Stimulated activated memory B cell treated with anti-CD40 and anti-IgM and Interleukin-4, amounts not matched to agents 10 μg/mL and 1 μg/mL and 100 μg/mL, for 72 hours (primary cell): Measurements from ENCODE around the gene SCCPDH.
"Not testable (repeated sequence)": the region's sequence is repeated elsewhere in the genome, so short reads cannot be mapped to it uniquely, and the experiment has no call there.

Experiments used
- ATAC-seq: fragments of 150-1000 bp; cut with Tn5 transposase; 2 replicates; pipeline ENCODE4 v1.10.0; 2021
- H3K27ac Mint-ChIP-seq: one replicate; pipeline ENCODE4 v1.8.0; 2022; ENCODE audit warnings: mild to moderate bottlenecking, mixed read lengths
- H3K27me3 Mint-ChIP-seq: one replicate; pipeline ENCODE4 v1.8.0; 2022; ENCODE audit warnings: mixed read lengths
- H3K36me3 Mint-ChIP-seq: one replicate; pipeline ENCODE4 v1.8.0; 2022; ENCODE audit warnings: mixed read lengths
- H3K4me1 Mint-ChIP-seq: one replicate; pipeline ENCODE4 v1.8.0; 2022; ENCODE audit warnings: mixed read lengths
- H3K4me3 Mint-ChIP-seq: one replicate; pipeline ENCODE4 v1.8.0; 2022; ENCODE audit warnings: mild to moderate bottlenecking, moderate library complexity, mixed read lengths
- H3K9me3 Mint-ChIP-seq: one replicate; pipeline ENCODE4 v1.8.0; 2022; ENCODE audit warnings: mixed read lengths

The SCCPDH gene

DNA sequence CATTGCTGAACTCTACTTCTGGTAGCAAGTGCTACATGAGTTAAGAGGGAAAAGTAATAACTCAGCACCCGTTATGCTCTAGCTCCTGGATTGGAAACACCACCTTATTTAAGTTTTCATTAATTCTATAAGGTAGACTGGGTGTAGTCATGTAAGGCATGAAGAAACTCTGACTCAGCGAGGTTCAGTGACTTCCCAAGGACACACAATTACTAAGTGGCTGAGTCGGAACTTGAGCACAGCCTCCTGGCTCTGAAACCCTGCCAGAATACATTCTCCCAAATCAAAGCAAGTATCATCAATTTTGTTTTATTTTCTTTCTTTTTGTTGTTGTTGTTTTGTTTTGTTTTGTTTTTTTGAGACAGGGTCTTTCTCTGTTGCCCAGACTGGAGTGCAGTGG lies 29.1 kb upstream of the SCCPDH start:
- no peak for ATAC-seq
- H3K27ac Mint-ChIP-seq: no peak overlapping the region
- no peaks in the 10 kb centered on the region for H3K36me3 Mint-ChIP-seq
- peaks cover 18% of the 10 kb centered on the region for H3K4me1 Mint-ChIP-seq
- H3K4me3 Mint-ChIP-seq: no peak overlapping the region
- no peaks in the 10 kb centered on the region for H3K27me3 Mint-ChIP-seq
- H3K9me3 Mint-ChIP-seq: peaks cover 8% of the 10 kb centered on the region

DNA sequence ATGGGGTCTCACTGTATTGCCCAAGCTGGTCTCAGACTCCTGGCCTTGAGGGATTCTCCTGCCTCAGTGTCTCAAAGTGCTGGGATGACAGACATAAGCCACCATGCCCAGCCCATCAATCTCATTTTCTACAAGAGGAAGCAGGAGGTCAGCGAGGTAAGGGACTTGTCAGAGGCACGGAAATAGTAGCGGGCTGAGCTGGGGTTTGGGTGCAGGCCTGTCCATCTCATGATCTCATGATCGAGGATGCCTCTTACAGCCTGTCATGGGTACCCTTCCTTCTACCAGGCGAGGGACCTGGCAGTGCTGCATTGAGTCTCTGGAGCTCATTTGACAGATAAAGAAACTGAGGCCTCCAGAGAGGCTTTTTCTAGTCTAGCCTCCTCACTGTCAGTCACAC lies 28.5 kb upstream of the SCCPDH start:
- H3K27ac Mint-ChIP-seq: no peak overlapping the region
- H3K4me3 Mint-ChIP-seq: no peak overlapping the region
- peaks cover 8% of the 10 kb centered on the region for H3K9me3 Mint-ChIP-seq
- no peaks in the 10 kb centered on the region for H3K27me3 Mint-ChIP-seq
- ATAC-seq: no peak
- H3K36me3 Mint-ChIP-seq: no peaks in the 10 kb centered on the region
- H3K4me1 Mint-ChIP-seq: peaks cover 18% of the 10 kb centered on the region

DNA sequence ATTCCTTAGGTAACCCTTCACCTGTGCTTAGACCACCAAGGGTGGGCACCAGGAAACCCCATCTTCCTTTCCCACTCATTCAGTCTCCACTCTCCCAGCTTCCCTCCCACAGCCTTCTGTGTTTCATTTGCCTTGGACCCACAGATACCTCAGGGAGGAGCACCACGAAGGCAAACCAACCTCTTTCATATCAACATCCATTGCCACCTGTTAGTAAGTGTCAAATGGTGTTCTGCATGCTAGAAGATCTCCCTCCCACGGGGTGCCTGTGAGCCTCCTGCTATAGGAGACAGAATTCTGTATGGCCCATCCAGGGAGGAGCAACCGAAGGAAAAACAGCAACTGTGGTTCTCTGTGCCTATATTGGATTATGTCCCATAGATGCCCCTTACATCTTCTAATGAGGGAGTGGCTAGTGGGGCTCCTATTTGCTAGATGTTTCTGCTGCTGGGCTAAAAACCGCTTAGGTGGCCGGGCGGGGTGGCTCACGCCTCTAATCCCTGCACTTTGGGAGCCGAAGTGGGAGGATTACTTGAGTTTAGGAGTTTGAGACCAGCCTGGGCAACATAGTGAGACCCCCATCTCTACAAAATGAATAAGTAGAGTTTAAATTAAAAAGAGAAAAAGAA lies 25.6 kb upstream of the SCCPDH start:
- H3K36me3 Mint-ChIP-seq: no peaks in the 10 kb centered on the region
- peaks cover under 1% of the 10 kb centered on the region for H3K27me3 Mint-ChIP-seq
- peak overlapping the region; percentile 43 for H3K27ac Mint-ChIP-seq
- H3K4me1 Mint-ChIP-seq: peaks cover 18% of the 10 kb centered on the region
- H3K9me3 Mint-ChIP-seq: peaks cover 5% of the 10 kb centered on the region
- H3K4me3 Mint-ChIP-seq: peak overlapping the region; percentile 58
- ATAC-seq: no peak

DNA sequence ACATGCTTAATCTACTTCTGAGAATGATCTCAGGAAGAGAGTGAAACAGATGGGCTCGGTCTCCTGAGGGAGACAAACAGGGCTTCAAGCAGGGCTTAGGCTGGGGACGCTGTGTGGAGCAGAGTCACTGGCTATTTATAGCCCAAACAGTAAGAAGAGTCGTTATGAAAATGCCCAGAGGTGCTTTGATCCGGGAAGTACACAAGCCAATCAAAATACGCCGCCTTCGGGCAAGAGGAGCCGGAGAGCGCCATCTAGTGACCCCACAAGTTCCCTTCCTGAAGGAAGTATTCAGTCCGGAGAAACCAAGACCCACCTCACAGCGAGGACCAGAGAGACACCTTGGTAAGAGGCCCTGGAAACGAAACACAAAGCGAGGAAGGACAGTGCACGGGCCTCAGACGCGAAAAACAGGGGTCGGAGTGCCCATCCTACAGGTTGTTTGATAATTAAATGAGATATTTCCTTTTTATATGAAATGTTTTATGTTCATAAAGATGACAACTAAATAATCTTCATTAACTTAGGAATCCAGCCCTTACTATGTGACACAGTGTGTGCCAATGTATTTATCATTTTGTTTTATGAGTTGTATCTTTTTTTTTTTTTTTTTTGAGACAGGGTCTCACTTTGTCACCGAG lies 25.0 kb upstream of the SCCPDH start:
- Mint-ChIP-seq H3K27ac (peak overlapping the region; percentile 43), H3K36me3 (no peaks in the 10 kb centered on the region), H3K4me1 (peaks cover 18% of the 10 kb centered on the region), H3K27me3 (peaks cover 7% of the 10 kb centered on the region), H3K9me3 (peaks cover 5% of the 10 kb centered on the region), H3K4me3 (peak overlapping the region; percentile 58)
- ATAC-seq: peak; percentile 92

DNA sequence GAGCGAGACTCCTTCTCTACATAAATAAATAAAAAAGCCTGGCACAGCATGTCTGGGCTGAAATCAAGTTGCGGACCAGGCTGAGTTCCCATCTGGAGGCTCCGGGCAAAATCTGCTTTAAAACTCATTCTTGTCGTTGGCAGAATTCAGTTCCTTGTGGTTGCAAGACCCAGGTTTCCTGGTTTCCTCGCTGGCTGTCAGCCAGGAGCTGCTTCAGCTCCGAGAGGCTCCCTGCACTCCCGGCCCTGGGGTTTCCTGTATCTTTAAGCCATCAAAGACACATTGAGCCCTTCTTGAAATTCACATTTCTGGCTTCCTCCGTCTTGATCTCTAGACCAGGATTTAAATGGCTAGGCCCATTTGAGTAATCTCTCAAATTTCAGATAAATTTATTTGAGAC lies 20.6 kb upstream of the SCCPDH start:
- Mint-ChIP-seq H3K4me3 (no peak overlapping the region), H3K36me3 (no peaks in the 10 kb centered on the region), H3K27me3 (peaks cover 15% of the 10 kb centered on the region), H3K27ac (no peak overlapping the region), H3K9me3 (no peaks in the 10 kb centered on the region), H3K4me1 (peaks cover 10% of the 10 kb centered on the region)
- no peak for ATAC-seq

DNA sequence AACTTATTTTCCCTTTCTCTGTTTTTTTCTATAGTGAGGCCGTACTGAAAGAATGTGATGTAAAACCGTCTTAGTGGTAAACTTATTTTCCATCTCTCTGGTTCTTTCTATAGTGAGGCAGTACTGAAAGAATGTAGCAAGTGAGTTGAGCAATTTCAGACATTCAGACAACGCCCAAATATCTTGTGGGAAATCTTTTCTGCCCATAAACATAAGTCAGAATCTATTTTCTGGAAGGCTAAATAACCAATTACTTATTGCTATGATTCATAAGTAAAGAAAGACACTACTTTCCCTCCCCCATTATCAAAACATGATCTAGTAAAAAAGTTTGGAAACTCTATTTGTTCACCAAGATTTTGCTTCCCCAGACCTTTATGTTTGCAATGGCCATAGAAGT lies 18.8 kb upstream of the SCCPDH start:
- Mint-ChIP-seq H3K4me3 (no peak overlapping the region), H3K27me3 (peaks cover 15% of the 10 kb centered on the region), H3K36me3 (peaks cover 5% of the 10 kb centered on the region), H3K4me1 (no peaks in the 10 kb centered on the region), H3K9me3 (peaks cover 5% of the 10 kb centered on the region), H3K27ac (no peak overlapping the region)
- no peak for ATAC-seq

DNA sequence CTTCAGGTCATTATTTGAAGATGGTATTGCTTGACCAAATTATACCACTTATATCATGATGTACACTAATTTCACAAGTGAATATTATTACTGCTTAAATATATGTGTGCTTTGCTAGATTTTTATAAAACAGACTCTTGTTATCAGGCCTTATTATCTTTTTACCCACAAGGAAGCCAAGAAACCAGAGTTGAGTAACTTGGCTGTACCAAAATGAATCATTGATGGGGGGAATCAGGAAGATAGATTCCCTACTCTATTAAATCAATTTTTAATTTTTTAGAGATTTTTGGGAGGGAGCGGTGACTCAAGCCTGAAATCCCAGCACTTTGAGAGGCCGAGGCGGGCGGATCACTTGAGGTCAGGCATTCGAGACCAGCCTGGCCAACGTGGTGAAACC lies 16.0 kb upstream of the SCCPDH start:
- no peak for ATAC-seq

DNA sequence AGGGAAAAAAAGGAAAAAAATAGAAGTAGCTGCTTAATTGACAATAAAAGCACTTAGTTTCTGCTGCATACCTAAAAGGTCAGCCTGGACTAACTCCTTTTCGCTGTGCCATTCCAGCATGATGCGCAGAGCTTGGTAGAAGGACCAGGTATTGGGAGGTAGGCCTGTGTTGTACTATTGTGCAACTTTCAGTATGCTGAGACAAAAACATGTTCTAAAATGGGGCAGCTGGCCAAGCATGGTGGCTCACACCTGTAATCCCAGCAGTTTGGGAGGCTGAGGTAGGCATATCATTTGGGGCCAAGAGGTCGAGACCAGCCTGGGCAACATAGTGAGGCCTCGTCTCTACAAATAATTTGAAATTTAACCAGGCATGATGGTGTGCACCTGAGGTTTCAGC lies 15.0 kb upstream of the SCCPDH start:
- peaks cover 20% of the 10 kb centered on the region for H3K27me3 Mint-ChIP-seq
- H3K4me1 Mint-ChIP-seq: no peaks in the 10 kb centered on the region
- ATAC-seq: no peak
- H3K27ac Mint-ChIP-seq: no peak overlapping the region
- H3K9me3 Mint-ChIP-seq: peaks cover 8% of the 10 kb centered on the region
- H3K4me3 Mint-ChIP-seq: no peak overlapping the region
- H3K36me3 Mint-ChIP-seq: peaks cover 5% of the 10 kb centered on the region

More for the DNA sequence above, 16.0 kb upstream of the SCCPDH start:
- peaks cover 27% of the 10 kb centered on the region for H3K27me3 Mint-ChIP-seq
- H3K36me3 Mint-ChIP-seq: peaks cover 5% of the 10 kb centered on the region
- H3K27ac Mint-ChIP-seq: no peak overlapping the region
- peaks cover 8% of the 10 kb centered on the region for H3K9me3 Mint-ChIP-seq
- H3K4me1 Mint-ChIP-seq: no peaks in the 10 kb centered on the region
- H3K4me3 Mint-ChIP-seq: no peak overlapping the region

DNA sequence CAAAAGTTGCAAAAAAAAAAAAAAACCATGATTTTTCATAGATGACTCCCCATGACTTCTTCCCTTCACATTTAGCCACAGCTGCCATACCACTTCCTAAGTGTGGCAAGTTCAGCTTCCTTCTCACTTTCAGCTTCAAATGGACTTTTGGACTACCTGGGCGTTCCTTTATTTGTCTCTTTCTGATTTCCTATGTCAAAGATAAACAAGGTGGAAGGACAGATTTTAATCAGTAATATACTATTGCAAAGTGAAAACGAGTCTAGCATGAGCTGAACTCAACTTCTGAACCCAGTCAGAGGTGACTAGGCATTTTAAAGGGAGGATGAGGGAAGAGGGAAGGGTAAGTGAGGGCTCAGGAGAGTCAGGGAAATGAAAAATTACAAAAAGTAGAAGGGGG lies 14.4 kb upstream of the SCCPDH start:
- Mint-ChIP-seq H3K27ac (no peak overlapping the region), H3K4me1 (no peaks in the 10 kb centered on the region), H3K36me3 (peaks cover 5% of the 10 kb centered on the region), H3K9me3 (peaks cover 8% of the 10 kb centered on the region), H3K27me3 (peaks cover 15% of the 10 kb centered on the region), H3K4me3 (no peak overlapping the region)
- ATAC-seq: no peak

DNA sequence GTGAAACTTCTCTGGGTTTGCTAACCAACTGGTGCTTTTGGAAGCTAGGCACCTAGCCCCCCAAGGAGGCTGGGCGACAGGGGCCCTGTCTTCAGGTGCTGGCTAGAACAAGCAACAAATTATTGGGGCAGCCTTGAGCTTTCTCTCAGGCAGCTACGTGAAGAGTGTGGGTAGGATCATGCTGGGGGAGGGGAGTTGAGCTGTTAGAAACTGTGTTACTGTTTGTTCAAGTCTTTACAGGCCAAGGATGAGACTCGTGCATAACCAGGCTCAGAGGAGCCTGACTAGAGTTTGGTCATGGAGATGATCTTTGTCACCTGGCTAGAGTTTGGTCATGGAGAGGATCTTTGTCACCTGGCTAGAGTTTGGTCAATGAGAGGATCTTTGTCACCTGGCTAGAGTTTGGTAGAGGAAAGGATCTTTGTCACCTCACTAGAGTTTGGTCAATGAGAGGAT lies 12.6 kb upstream of the SCCPDH start:
- H3K27ac Mint-ChIP-seq: no peak overlapping the region

DNA sequence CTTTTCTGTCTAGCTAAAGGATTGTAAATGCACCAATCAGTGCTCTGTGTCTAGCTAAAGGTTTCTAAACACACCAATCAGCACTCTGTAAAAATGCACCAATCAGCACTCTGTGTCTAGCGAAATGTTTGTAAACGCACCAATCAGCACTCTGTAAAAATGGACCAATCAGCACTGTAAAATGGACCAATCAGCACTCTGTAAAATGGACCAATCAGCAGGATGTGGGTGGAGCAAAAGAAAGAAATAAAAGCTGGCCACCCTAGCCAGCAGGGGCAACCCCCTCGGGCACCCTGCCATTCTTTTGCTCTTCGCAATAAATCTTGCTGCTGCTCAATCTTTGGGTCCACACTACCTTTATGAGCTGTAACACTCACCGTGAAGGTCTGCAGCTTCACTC lies 11.8 kb upstream of the SCCPDH start:
- not testable (repeated sequence) for H3K9me3 Mint-ChIP-seq, H3K4me3 Mint-ChIP-seq, ATAC-seq, H3K4me1 Mint-ChIP-seq, H3K36me3 Mint-ChIP-seq, H3K27ac Mint-ChIP-seq
- H3K27me3 Mint-ChIP-seq: peaks cover 23% of the 10 kb centered on the region

More for the DNA sequence above, 12.6 kb upstream of the SCCPDH start:
- Mint-ChIP-seq H3K27me3 (peaks cover 23% of the 10 kb centered on the region), H3K9me3 (peaks cover 8% of the 10 kb centered on the region), H3K4me3 (no peak overlapping the region), H3K36me3 (peaks cover 5% of the 10 kb centered on the region), H3K4me1 (no peaks in the 10 kb centered on the region)
- no peak for ATAC-seq

DNA sequence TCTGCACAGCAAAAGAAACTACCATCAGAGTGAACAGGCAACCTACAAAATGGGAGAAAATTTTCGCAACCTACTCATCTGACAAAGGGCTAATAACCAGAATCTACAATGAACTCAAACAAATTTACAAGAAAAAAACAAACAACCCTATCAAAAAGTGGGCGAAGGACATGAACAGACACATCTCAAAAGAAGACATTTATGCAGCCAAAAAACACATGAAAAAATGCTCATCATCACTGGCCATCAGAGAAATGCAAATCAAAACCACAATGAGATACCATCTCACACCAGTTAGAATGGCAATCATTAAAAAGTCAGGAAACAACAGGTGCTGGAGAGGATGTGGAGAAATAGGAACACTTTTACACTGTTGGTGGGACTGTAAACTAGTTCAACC lies 4.8 kb upstream of the SCCPDH start:
- H3K27ac Mint-ChIP-seq, H3K36me3 Mint-ChIP-seq, H3K9me3 Mint-ChIP-seq, ATAC-seq, H3K4me3 Mint-ChIP-seq, H3K4me1 Mint-ChIP-seq: not testable (repeated sequence)
- peaks cover 12% of the 10 kb centered on the region for H3K27me3 Mint-ChIP-seq

DNA sequence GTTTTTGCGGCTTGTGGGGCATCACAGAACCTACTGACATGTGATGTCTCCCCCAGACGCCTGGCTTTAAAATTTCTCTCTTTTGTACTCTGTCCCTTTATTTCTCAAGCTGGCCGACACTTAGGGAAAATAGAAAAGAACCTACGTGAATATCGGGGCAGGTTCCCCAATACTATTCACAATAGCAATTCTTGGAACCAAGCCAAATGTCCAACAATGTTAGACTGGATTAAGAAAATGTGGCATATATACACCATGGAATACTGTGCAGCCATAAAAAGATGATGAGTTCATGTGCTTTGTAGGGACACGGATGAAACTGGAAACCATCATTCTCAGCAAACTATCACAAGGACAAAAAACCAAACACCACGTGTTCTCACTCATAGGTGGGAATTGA lies 3.4 kb upstream of the SCCPDH start:
- H3K9me3 Mint-ChIP-seq, H3K27ac Mint-ChIP-seq, H3K36me3 Mint-ChIP-seq, ATAC-seq, H3K4me3 Mint-ChIP-seq, H3K27me3 Mint-ChIP-seq: not testable (repeated sequence)
- H3K4me1 Mint-ChIP-seq: peaks cover 13% of the 10 kb centered on the region

DNA sequence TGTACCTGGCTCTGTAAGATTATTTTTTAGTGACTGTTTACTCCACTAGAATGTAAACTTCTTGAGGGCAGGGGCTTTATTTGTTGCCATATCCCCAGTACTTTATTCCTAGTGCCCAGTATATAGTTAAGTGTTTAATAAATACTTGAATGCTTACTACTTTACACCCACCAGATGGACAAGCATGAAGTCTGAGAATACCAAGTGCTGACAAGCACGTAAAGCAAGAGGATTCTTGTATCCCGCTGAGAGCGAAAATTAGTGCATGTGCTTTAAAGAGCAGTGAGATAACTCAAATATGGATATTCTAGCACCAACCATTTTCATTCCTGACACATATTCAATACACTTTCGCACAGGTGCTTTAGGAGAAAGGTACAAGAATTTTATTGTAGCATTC lies 1.5 kb upstream of the SCCPDH start:
- Mint-ChIP-seq H3K4me1 (peaks cover 13% of the 10 kb centered on the region), H3K27me3 (no peaks in the 10 kb centered on the region), H3K4me3 (no peak overlapping the region), H3K27ac (no peak overlapping the region), H3K9me3 (peaks cover 11% of the 10 kb centered on the region), H3K36me3 (peaks cover 10% of the 10 kb centered on the region)
- ATAC-seq: no peak

DNA sequence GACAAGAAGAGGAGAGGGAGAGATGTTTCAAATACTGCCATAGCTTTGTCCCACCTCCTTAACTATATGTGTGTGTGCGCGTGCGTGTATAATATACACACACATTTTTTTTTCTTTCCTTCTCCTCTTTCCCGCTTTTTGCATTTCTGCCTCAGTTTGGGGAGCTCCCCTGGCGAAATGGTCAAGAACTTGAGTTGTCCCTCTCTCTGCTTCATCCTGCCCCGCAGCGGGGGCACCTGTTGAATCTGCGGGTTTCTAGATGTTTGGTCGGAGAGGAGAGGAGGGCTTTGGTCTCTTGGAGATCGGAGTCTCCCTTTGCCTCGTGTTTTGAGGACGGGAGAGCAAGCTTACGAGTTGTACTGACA lies 504 bp downstream of the SCCPDH start:
- Mint-ChIP-seq H3K9me3 (peaks cover 17% of the 10 kb centered on the region), H3K27ac (peak overlapping the region; percentile 71), H3K4me3 (peak overlapping the region; percentile 92), H3K36me3 (peaks cover 30% of the 10 kb centered on the region), H3K4me1 (peaks cover 13% of the 10 kb centered on the region), H3K27me3 (no peaks in the 10 kb centered on the region)
- no peak for ATAC-seq

DNA sequence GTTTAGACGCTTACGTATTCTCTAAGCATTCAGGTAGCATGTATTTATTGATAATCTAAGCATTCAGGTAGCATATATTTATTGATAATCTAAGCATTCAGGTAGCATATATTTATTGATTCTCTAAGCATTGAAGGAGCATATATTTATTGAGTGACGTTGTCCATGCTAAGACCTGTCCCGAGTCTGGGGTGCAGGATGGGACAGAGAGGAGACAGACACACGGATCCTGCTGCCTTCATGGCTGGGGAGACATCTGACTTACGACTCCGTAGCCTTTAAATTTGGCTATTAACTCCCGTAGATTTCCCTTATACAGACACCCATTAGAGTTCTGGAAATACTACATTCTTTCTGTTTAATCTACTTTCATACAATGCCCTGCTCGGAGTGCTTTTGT lies 982 bp downstream of the SCCPDH start:
- Mint-ChIP-seq H3K4me1 (peaks cover 13% of the 10 kb centered on the region), H3K36me3 (peaks cover 35% of the 10 kb centered on the region), H3K27ac (peak overlapping the region; percentile 71), H3K27me3 (no peaks in the 10 kb centered on the region), H3K9me3 (peaks cover 20% of the 10 kb centered on the region), H3K4me3 (peak overlapping the region; percentile 92)
- no peak for ATAC-seq
